HepG2 (cell line): ENCODE measurements around the gene KIF5B. TPM values are rescaled to one million over a fixed set of nuclear protein-coding genes. Genes with fewer than 3 reads are reported as not detected.

Experiments
- ATF7 ChIP-seq, 2 experiments: fragments of 450-650 bp in 1 of 2; sonication (generic) in 1 of 2; formaldehyde crosslinking in 1 of 2; IDR thresholded peaks; 2 replicates each; pipeline versions ENCODE4 v1.4.0 to v1.6.1; 2016 to 2020; ENCODE audit warnings: antibody characterized with exemption in 1 of 2, mild to moderate bottlenecking in 1 of 2, missing genetic modification reagents in 1 of 2
- CSRNP2 ChIP-seq: sonication (generic); formaldehyde crosslinking; conservative IDR thresholded peaks from 2 replicates; pipeline ENCODE4 v1.8.0; 2022; ENCODE audit warnings: low read depth, missing genetic modification reagents
- ESRRA ChIP-seq: sonication (generic); formaldehyde crosslinking; IDR thresholded peaks from 2 replicates; pipeline ENCODE4 v1.5.1; 2020; ENCODE audit warnings: mild to moderate bottlenecking, low read depth, missing genetic modification reagents
- FOXO1 ChIP-seq: sonication (generic); formaldehyde crosslinking; IDR thresholded peaks from 2 replicates; pipeline ENCODE4 v1.4.0; 2020; ENCODE audit warnings: missing genetic modification reagents
- GRHL1 ChIP-seq: sonication (generic); formaldehyde crosslinking; conservative IDR thresholded peaks from 2 replicates; pipeline ENCODE4 v1.8.0; 2022; ENCODE audit warnings: missing genetic modification reagents
- HBP1 ChIP-seq: IDR thresholded peaks from 2 replicates; pipeline ENCODE4 v1.6.1; 2016; ENCODE audit warnings: low read depth, control low read depth
- HOXA5 ChIP-seq: sonication (generic); formaldehyde crosslinking; IDR thresholded peaks from 2 replicates; pipeline ENCODE4 v1.4.0; 2020; ENCODE audit warnings: missing genetic modification reagents
- KDM5B ChIP-seq: sonication (generic); formaldehyde crosslinking; IDR thresholded peaks from 2 replicates; pipeline ENCODE4 v1.4.0; 2020; ENCODE audit warnings: missing genetic modification reagents, mild to moderate bottlenecking, borderline replicate concordance
- KLF15 ChIP-seq: sonication (generic); formaldehyde crosslinking; IDR thresholded peaks from 2 replicates; pipeline ENCODE4 v1.8.1; 2023; ENCODE audit warnings: borderline replicate concordance, mild to moderate bottlenecking, inconsistent platforms, missing genetic modification reagents, mixed read lengths
- MEIS1 ChIP-seq: sonication (generic); formaldehyde crosslinking; IDR thresholded peaks from 2 replicates; pipeline ENCODE4 v1.9.0; 2021; ENCODE audit warnings: mild to moderate bottlenecking, missing genetic modification reagents, moderate library complexity, borderline replicate concordance
- PHF21A ChIP-seq: sonication (generic); formaldehyde crosslinking; IDR thresholded peaks from 2 replicates; pipeline ENCODE4 v1.5.0; 2020; ENCODE audit warnings: mild to moderate bottlenecking, missing genetic modification reagents
- POGK ChIP-seq: sonication (generic); formaldehyde crosslinking; conservative IDR thresholded peaks from 2 replicates; pipeline ENCODE4 v1.8.0; 2022; ENCODE audit warnings: mild to moderate bottlenecking, moderate library complexity, missing genetic modification reagents
- SMYD3 ChIP-seq: sonication (generic); formaldehyde crosslinking; IDR thresholded peaks from 2 replicates; pipeline ENCODE4 v1.8.1; 2023; ENCODE audit warnings: mild to moderate bottlenecking, missing genetic modification reagents
- SOX6 ChIP-seq, 2 experiments: fragments of 450-650 bp in 1 of 2; sonication (generic) in 1 of 2; formaldehyde crosslinking in 1 of 2; IDR thresholded peaks; 2 replicates each; pipeline versions ENCODE4 v1.4.0 to v1.6.1; 2017 to 2020; ENCODE audit warnings: antibody characterized with exemption in 1 of 2, mild to moderate bottlenecking in 1 of 2, missing genetic modification reagents in 1 of 2
- SRY ChIP-seq: sonication (generic); formaldehyde crosslinking; IDR thresholded peaks from 2 replicates; pipeline ENCODE4 v1.8.0; 2022; ENCODE audit warnings: mild to moderate bottlenecking, missing genetic modification reagents
- U2AF2 ChIP-seq: fragments of 200-400 bp; formaldehyde crosslinking; IDR thresholded peaks from 2 replicates; pipeline ENCODE4 v1.6.1; 2017; ENCODE audit warnings: low read depth, mild to moderate bottlenecking, low read length
- ZFY ChIP-seq: sonication (generic); formaldehyde crosslinking; IDR thresholded peaks from 2 replicates; pipeline ENCODE4 v1.4.0; 2020; ENCODE audit warnings: missing genetic modification reagents
- ZMYM2 ChIP-seq: sonication (generic); formaldehyde crosslinking; IDR thresholded peaks from 2 replicates; pipeline ENCODE4 v1.8.0; 2022; ENCODE audit warnings: mild to moderate bottlenecking, missing genetic modification reagents
- ZNF770 ChIP-seq: sonication (generic); formaldehyde crosslinking; IDR thresholded peaks from 2 replicates; pipeline ENCODE4 v1.5.0; 2020; ENCODE audit warnings: mild to moderate bottlenecking, missing genetic modification reagents
- ZNF83 ChIP-seq: sonication (generic); formaldehyde crosslinking; IDR thresholded peaks from 2 replicates; pipeline ENCODE4 v1.4.0; 2020; ENCODE audit warnings: missing genetic modification reagents, mild to moderate bottlenecking, borderline replicate concordance
- ZNF841 ChIP-seq: sonication (generic); formaldehyde crosslinking; IDR thresholded peaks from 2 replicates; pipeline ENCODE4 v1.8.1; 2023; ENCODE audit warnings: missing genetic modification reagents, borderline replicate concordance
- polyA plus RNA-seq, 8 experiments: library from polyadenylated mRNA; depleted of rRNA in 3 of 8; stranded (reverse) in 7 of 8; unstranded in 1 of 8; fragments of >200 nt; fragmentation: Illumina TruSeq in 4 of 8; extraction: Trizol in 4 of 8; gene quantifications; 2 replicates each; pipeline versions ENCODE4 v1.2.1 to v1.2.3, GENCODE V29; 2011 to 2016; ENCODE audit warnings: low read depth in 4 of 8, missing spikeins in 1 of 8, mixed read lengths in 1 of 8; ENCODE audit not compliant: insufficient read depth in 1 of 8
- total RNA-seq, 5 experiments: library from RNA; depleted of rRNA; stranded (reverse); fragments of >200 nt; fragmentation: Illumina TruSeq; extraction: Trizol; gene quantifications; 2 replicates each; pipeline ENCODE4 v1.2.3, GENCODE V29; 2016; ENCODE audit warnings: low read depth in 1 of 5

The KIF5B gene
- total and polyA plus RNA-seq, 2 of the 13 experiments (the other 11 are each of a cell fraction or from before 2014, with no cell fraction given) = 34.3 to 133 TPM

- no peak for TF ChIP-seq U2AF2
- TF ChIP-seq ZNF83 = no peak
- TF ChIP-seq SOX6 (IDR thresholded peaks at IDR 0.05) = no peak
- peak; percentile 99 for TF ChIP-seq SOX6 (CRISPR knock-in tag; IDR thresholded peaks at IDR 0.05)
- TF ChIP-seq ZFY (CRISPR knock-in tag) = no peak
- TF ChIP-seq KLF15 = no peak
- TF ChIP-seq HOXA5 (CRISPR knock-in tag) = no peak
- TF ChIP-seq GRHL1 (CRISPR knock-in tag) = no peak
- peak; percentile 98 for TF ChIP-seq ZNF770 (CRISPR knock-in tag)
- TF ChIP-seq SMYD3 (CRISPR knock-in tag) = peak; percentile 35; the same call in 1 of the 2 replicates
- peak; percentile 82 for TF ChIP-seq FOXO1
- TF ChIP-seq POGK = no peak; the same call in 1 of the 2 replicates
- peak; percentile 89 for TF ChIP-seq PHF21A
- TF ChIP-seq ESRRA (CRISPR knock-in tag) = peak; percentile 99
- TF ChIP-seq ATF7 (IDR thresholded peaks at IDR 0.05) = no peak
- no peak for TF ChIP-seq ATF7 (CRISPR knock-in tag; IDR thresholded peaks at IDR 0.05)
- no peak for TF ChIP-seq SRY (CRISPR knock-in tag)
- peak; percentile 80; the same call in 1 of the 2 replicates for TF ChIP-seq ZMYM2 (CRISPR knock-in tag)
- no peak for TF ChIP-seq KDM5B
- TF ChIP-seq ZNF841 (CRISPR knock-in tag) = no peak
- peak; percentile 59; the same call in 1 of the 2 replicates for TF ChIP-seq MEIS1
- no peak for TF ChIP-seq HBP1 (CRISPR knock-in tag)
- TF ChIP-seq CSRNP2 = no peak
These were observed 49.7 kb upstream of the KIF5B start (continued) for GRCh38 chr10:32105782-32106382.
